ENCODE data around the gene ACOT11. TPM values are rescaled to one million over a fixed set of nuclear protein-coding genes. Genes with fewer than 3 reads are reported as not detected.

The ACOT11 gene
- total RNA-seq, 2 donors from 2014 or later: 5.6 to 6.0 TPM

- no peaks in the 10 kb centered on the region for H3K4me1 Mint-ChIP-seq
- Histone ChIP-seq H3K9me3 (ENCODE audit: control insufficient read depth, low read length) (peaks cover 15% of the 10 kb centered on the region), H3K9ac (ENCODE audit: extremely low read depth, low read length, poor library complexity, severe bottlenecking) (no peak within 1 kb of the TSS), H3K4me3 (ENCODE audit: low read length) (no peak within 1 kb of the TSS), H3K4me1 (ENCODE audit: control insufficient read depth, insufficient read depth, low read length) (no peaks in the 10 kb centered on the region), H3K27ac (ENCODE audit: low read depth, low read length) (no peak within 1 kb of the TSS), H3K36me3 (ENCODE audit: control insufficient read depth, insufficient read depth, low read length) (no peaks in the 10 kb centered on the region), H3K27me3 (ENCODE audit: control insufficient read depth, insufficient read depth, low read length, poor library complexity, severe bottlenecking) (no peaks in the 10 kb centered on the region)
- no peaks in the 10 kb centered on the region for H3K27me3 Mint-ChIP-seq (ENCODE audit: insufficient read depth)
- no peak within 1 kb of the TSS for H3K4me3 Mint-ChIP-seq
- H3K36me3 Mint-ChIP-seq (ENCODE audit: low read depth): no peaks in the 10 kb centered on the region
- no peak for DNase-seq
- H3K9me3 Mint-ChIP-seq: peaks cover 39% of the 10 kb centered on the region
- WGBS, 2 experiments (ENCODE audit: insufficient coverage in 1 of 2, insufficient read length in 1 of 2): 89 to 92% methylated on average over 5 to 8 of the region's 8 CpGs
- TF ChIP-seq CTCF (conservative IDR thresholded peaks at IDR 0.05): no peak
- H3K27ac Mint-ChIP-seq: no peak within 1 kb of the TSS
Measured at GRCh38 chr1:54640863-54641836, 93.1 kb downstream of the ACOT11 start, which contains the start of gene MROH7. Gene MROH7, plus strand, starts transcription at chr1:54641786. Its CDS starts 11,141 bp downstream, at chr1:54652927.

- Histone ChIP-seq H3K4me1 (ENCODE audit: control insufficient read depth, insufficient read depth, low read length) (no peaks in the 10 kb centered on the region), H3K9ac (ENCODE audit: extremely low read depth, low read length, poor library complexity, severe bottlenecking) (no peak overlapping the region), H3K4me3 (ENCODE audit: low read length) (no peak overlapping the region), H3K27me3 (ENCODE audit: control insufficient read depth, insufficient read depth, low read length, poor library complexity, severe bottlenecking) (no peaks in the 10 kb centered on the region), H3K27ac (ENCODE audit: low read depth, low read length) (no peak overlapping the region), H3K9me3 (ENCODE audit: control insufficient read depth, low read length) (peaks cover 15% of the 10 kb centered on the region), H3K36me3 (ENCODE audit: control insufficient read depth, insufficient read depth, low read length) (no peaks in the 10 kb centered on the region)
- DNase-seq: no peak
- H3K27me3 Mint-ChIP-seq (ENCODE audit: insufficient read depth): no peaks in the 10 kb centered on the region
- H3K36me3 Mint-ChIP-seq (ENCODE audit: low read depth): no peaks in the 10 kb centered on the region
- TF ChIP-seq CTCF (conservative IDR thresholded peaks at IDR 0.05): no peak
- no peak overlapping the region for H3K4me3 Mint-ChIP-seq
- H3K27ac Mint-ChIP-seq: no peak overlapping the region
- H3K4me1 Mint-ChIP-seq: peaks cover 2% of the 10 kb centered on the region
- H3K9me3 Mint-ChIP-seq: peaks cover 20% of the 10 kb centered on the region
Measured at GRCh38 chr1:54643736-54644135, 95.7 kb downstream of the ACOT11 start.

GRCh38 chr1:54645806-54646676, 98.0 kb downstream of the ACOT11 start:
- Histone ChIP-seq H3K4me1 (ENCODE audit: control insufficient read depth, insufficient read depth, low read length) (no peaks in the 10 kb centered on the region), H3K27me3 (ENCODE audit: control insufficient read depth, insufficient read depth, low read length, poor library complexity, severe bottlenecking) (no peaks in the 10 kb centered on the region), H3K4me3 (ENCODE audit: low read length) (no peak overlapping the region), H3K36me3 (ENCODE audit: control insufficient read depth, insufficient read depth, low read length) (no peaks in the 10 kb centered on the region), H3K9ac (ENCODE audit: extremely low read depth, low read length, poor library complexity, severe bottlenecking) (no peak overlapping the region), H3K9me3 (ENCODE audit: control insufficient read depth, low read length) (peaks cover 15% of the 10 kb centered on the region), H3K27ac (ENCODE audit: low read depth, low read length) (no peak overlapping the region)
- Mint-ChIP-seq H3K27ac (no peak overlapping the region), H3K36me3 (ENCODE audit: low read depth) (no peaks in the 10 kb centered on the region), H3K9me3 (peaks cover 20% of the 10 kb centered on the region), H3K4me3 (no peak overlapping the region), H3K27me3 (ENCODE audit: insufficient read depth) (peaks cover 7% of the 10 kb centered on the region), H3K4me1 (peaks cover 13% of the 10 kb centered on the region)
- 86 to 91% methylated on average over 4 to 7 of the region's 7 CpGs for WGBS, 2 experiments (ENCODE audit: insufficient coverage in 1 of 2, insufficient read length in 1 of 2)
- DNase-seq: no peak
- TF ChIP-seq CTCF (conservative IDR thresholded peaks at IDR 0.05): no peak

Measured in endodermal cell (in vitro differentiated cells).